Keratinocyte (primary cell): ENCODE measurements around the gene KIF20A. TPM values are rescaled to one million over a fixed set of nuclear protein-coding genes. Genes with fewer than 3 reads are reported as not detected.

Experiments
- DNase-seq: peaks from one replicate; pipeline ENCODE4 v3.0.0-alpha.2; 2011; ENCODE audit warnings: low read depth, missing footprints, low spot score
- FAIRE-seq: peaks from 2 replicates; lab custom pipeline; 2011; peaks lifted over from hg19 to GRCh38; lab: Jason Lieb, UNC
- H2AFZ ChIP-seq: 2 replicates; pipeline ENCODE4 v1.6.0; 2012; ENCODE audit warnings: low read length, control low read depth, inconsistent platforms; ENCODE audit not compliant: control insufficient read depth
- H3K27ac ChIP-seq: 2 replicates; pipeline ENCODE4 v1.5.1; 2011; ENCODE audit warnings: low read length; ENCODE audit not compliant: control insufficient read depth, insufficient read depth
- H3K27me3 ChIP-seq: 3 replicates; pipeline ENCODE4 v1.6.0; 2011; ENCODE audit warnings: low read length; ENCODE audit not compliant: control insufficient read depth, insufficient read depth; ENCODE audit errors: extremely low read depth
- H3K36me3 ChIP-seq, 2 experiments: 2 replicates in 1 of 2; 3 replicates in 1 of 2; pipeline ENCODE4 v1.5.1; 2011; ENCODE audit warnings: low read length in 2 of 2, mild to moderate bottlenecking in 1 of 2; ENCODE audit not compliant: control insufficient read depth in 2 of 2, insufficient read depth in 2 of 2; ENCODE audit errors: extremely low read depth in 1 of 2
- H3K4me1 ChIP-seq: 3 replicates; pipeline ENCODE4 v1.5.1; 2011; ENCODE audit warnings: low read length; ENCODE audit not compliant: control insufficient read depth, insufficient read depth; ENCODE audit errors: extremely low read depth
- H3K4me2 ChIP-seq: 3 replicates; pipeline ENCODE4 v1.6.0; 2011; ENCODE audit warnings: low read depth, low read length; ENCODE audit not compliant: control insufficient read depth, insufficient read depth; ENCODE audit errors: extremely low read depth
- H3K4me3 ChIP-seq, 3 experiments: fragments of 200-600 bp in 1 of 3; sonication (generic) in 1 of 3; 2 replicates in 2 of 3; 3 replicates in 1 of 3; pipeline ENCODE4 v1.5.1; 2011 to 2016; ENCODE audit warnings: low read length in 3 of 3, mild to moderate bottlenecking in 3 of 3, control low read depth in 2 of 3, inconsistent platforms in 1 of 3, low read depth in 1 of 3, mixed read lengths in 1 of 3, mixed run types in 1 of 3, moderate library complexity in 1 of 3; ENCODE audit not compliant: control insufficient read depth in 2 of 3, insufficient read depth in 2 of 3; ENCODE audit errors: extremely low read depth in 1 of 3
- H3K79me2 ChIP-seq: 2 replicates; pipeline ENCODE4 v1.6.0; 2012; ENCODE audit warnings: low read length; ENCODE audit not compliant: control insufficient read depth, insufficient read depth
- H3K9ac ChIP-seq: 3 replicates; pipeline ENCODE4 v1.6.0; 2011; ENCODE audit warnings: low read length; ENCODE audit not compliant: control insufficient read depth, insufficient read depth; ENCODE audit errors: extremely low read depth
- H3K9me1 ChIP-seq: 3 replicates; pipeline ENCODE4 v1.6.0; 2011; ENCODE audit warnings: low read length; ENCODE audit not compliant: control insufficient read depth, insufficient read depth; ENCODE audit errors: extremely low read depth
- H3K9me3 ChIP-seq: 2 replicates; pipeline ENCODE4 v1.5.1; 2012; ENCODE audit warnings: low read depth, low read length; ENCODE audit not compliant: control insufficient read depth
- H4K20me1 ChIP-seq: 3 replicates; pipeline ENCODE4 v1.6.0; 2011; ENCODE audit warnings: low read length; ENCODE audit not compliant: control insufficient read depth, insufficient read depth; ENCODE audit errors: extremely low read depth
- CTCF ChIP-seq, 3 experiments: IDR thresholded peaks in 1 of 3; conservative IDR thresholded peaks in 1 of 3; optimal IDR thresholded peaks in 1 of 3; 2 replicates in 2 of 3; 3 replicates in 1 of 3; pipeline versions ENCODE3 to v1.5.1; 2011; ENCODE audit warnings: low read length in 3 of 3, mild to moderate bottlenecking in 3 of 3, moderate library complexity in 2 of 3, control low read depth in 1 of 3, inconsistent platforms in 1 of 3; ENCODE audit not compliant: insufficient read depth in 2 of 3; ENCODE audit errors: extremely low read depth in 1 of 3
- EZH2 ChIP-seq: IDR thresholded peaks from one replicate; pipeline ENCODE4 v1.6.1; 2012; ENCODE audit warnings: inconsistent platforms, mild to moderate bottlenecking, low read length, moderate library complexity
- dilution Hi-C: fragments of 300-500 bp; cut with MboI; formaldehyde crosslinking; loops from one replicate; pipeline ENCODE4 v1.7.0; 2020; ENCODE audit warnings: low sequenced_read_pairs; ENCODE audit not compliant: extremely low pct_ligation_motif_present
- polyA plus RNA-seq, 5 experiments: library from polyadenylated mRNA; depleted of rRNA in 3 of 5; stranded (reverse) in 3 of 5; stranded (forward) in 1 of 5; unstranded in 1 of 5; fragments of >200 nt; gene quantifications; 1 replicate in 1 of 5; 2 replicates in 3 of 5; 3 replicates in 1 of 5; pipeline versions ENCODE4 v1.2.1 to v1.2.3, GENCODE V29; 2011 to 2012; ENCODE audit warnings: missing spikeins in 2 of 5, low read depth in 1 of 5, low replicate concordance in 1 of 5

Gene KIF20A
- polyA plus RNA-seq, 1 donor (not counting 4 experiments of a cell fraction or from before 2014, with no cell fraction given): 17.1 TPM

GRCh38 chr5:138169124-138169523 is 9.8 kb upstream of the KIF20A start:
- H3K36me3 ChIP-seq: peaks cover 30 to 53% of the 10 kb centered on the region in 2 experiments
- H3K9ac ChIP-seq: no peak overlapping the region
- H3K4me2 ChIP-seq: no peak overlapping the region
- H3K9me3 ChIP-seq: no peaks in the 10 kb centered on the region
- DNase-seq (no peak), FAIRE-seq (no peak)
- H2AFZ ChIP-seq: no peak overlapping the region
- no peaks in the 10 kb centered on the region for H4K20me1 ChIP-seq
- no peaks in the 10 kb centered on the region for H3K27me3 ChIP-seq
- TF ChIP-seq EZH2: no peak
- TF ChIP-seq CTCF (optimal IDR thresholded peaks at IDR 0.05 in 1 of 3, IDR thresholded peaks at IDR 0.05 in 1 of 3, conservative IDR thresholded peaks at IDR 0.05 in 1 of 3; ENCODE audit: extremely low read depth in 1 of 3, insufficient read depth in 2 of 3, low read length in 3 of 3): no peak
- H3K9me1 ChIP-seq: no peaks in the 10 kb centered on the region
- H3K79me2 ChIP-seq: peaks cover 1% of the 10 kb centered on the region
- H3K4me3 ChIP-seq: no peak overlapping the region
- dilution Hi-C loops: no loop called here
- H3K4me1 ChIP-seq: no peaks in the 10 kb centered on the region
- H3K27ac ChIP-seq: no peak overlapping the region

GRCh38 chr5:138170299-138170698 is 8.6 kb upstream of the KIF20A start:
- no peak for DNase-seq
- Histone ChIP-seq H3K4me3 (no peak overlapping the region), H3K4me1 (no peaks in the 10 kb centered on the region), H3K4me2 (no peak overlapping the region), H2AFZ (no peak overlapping the region), H3K27me3 (no peaks in the 10 kb centered on the region), H3K79me2 (peaks cover 1% of the 10 kb centered on the region), H3K9ac (no peak overlapping the region), H3K9me1 (no peaks in the 10 kb centered on the region), H3K36me3 (peaks cover 21 to 43% of the 10 kb centered on the region in 2 experiments), H4K20me1 (no peaks in the 10 kb centered on the region), H3K27ac (no peak overlapping the region), H3K9me3 (no peaks in the 10 kb centered on the region)
- FAIRE-seq: no peak
- dilution Hi-C loops: no loop called here
- TF ChIP-seq EZH2: no peak

GRCh38 chr5:138177941-138178515 is 884 bp upstream of the KIF20A start:
- FAIRE-seq: no peak

More at GRCh38 chr5:138177941-138178515, 884 bp upstream of the KIF20A start:
- DNase-seq: no peak
- peak overlapping the region; percentile 95 for H3K27ac ChIP-seq
- H3K4me1 ChIP-seq: peaks cover 17% of the 10 kb centered on the region
- peak overlapping the region; percentile 98 for H2AFZ ChIP-seq
- H3K4me2 ChIP-seq: peak overlapping the region; percentile 99
- H3K27me3 ChIP-seq: no peaks in the 10 kb centered on the region
- H4K20me1 ChIP-seq: no peaks in the 10 kb centered on the region
- no peak for TF ChIP-seq EZH2
- TF ChIP-seq CTCF (optimal IDR thresholded peaks at IDR 0.05 in 1 of 3, IDR thresholded peaks at IDR 0.05 in 1 of 3, conservative IDR thresholded peaks at IDR 0.05 in 1 of 3; ENCODE audit: extremely low read depth in 1 of 3, insufficient read depth in 2 of 3, low read length in 3 of 3): no peak
- peaks cover 32% of the 10 kb centered on the region for H3K79me2 ChIP-seq
- peak overlapping the region; percentile 96 for H3K9ac ChIP-seq
- dilution Hi-C loops: no loop called here
- peak overlapping the region; percentile 67 to 98 (median 92) for H3K4me3 ChIP-seq
- H3K36me3 ChIP-seq: peaks cover 0 to 15% of the 10 kb centered on the region in 2 experiments
- H3K9me1 ChIP-seq: no peaks in the 10 kb centered on the region
- H3K9me3 ChIP-seq: no peaks in the 10 kb centered on the region
